HFF-Myc (cell line): ENCODE results near the gene LMAN2.

Experiments used
- DNase-seq: peaks from one replicate; pipeline ENCODE4 v3.0.0-alpha.2; 2011; ENCODE audit warnings: low read depth; ENCODE audit errors: extremely low read depth
- H3K4me3 ChIP-seq: replicated peaks from 2 replicates; pipeline ENCODE4 v1.5.1; 2011; ENCODE audit warnings: low read depth, mild to moderate bottlenecking, control low read depth, low read length
- TF ChIP-seq, protein P1 (sequence below): IDR thresholded peaks from 2 replicates; pipeline ENCODE4 v1.5.1; 2012; ENCODE audit warnings: mild to moderate bottlenecking, low read depth, low read length, control low read depth; ENCODE audit errors: missing control alignments

The LMAN2 gene

DNA sequence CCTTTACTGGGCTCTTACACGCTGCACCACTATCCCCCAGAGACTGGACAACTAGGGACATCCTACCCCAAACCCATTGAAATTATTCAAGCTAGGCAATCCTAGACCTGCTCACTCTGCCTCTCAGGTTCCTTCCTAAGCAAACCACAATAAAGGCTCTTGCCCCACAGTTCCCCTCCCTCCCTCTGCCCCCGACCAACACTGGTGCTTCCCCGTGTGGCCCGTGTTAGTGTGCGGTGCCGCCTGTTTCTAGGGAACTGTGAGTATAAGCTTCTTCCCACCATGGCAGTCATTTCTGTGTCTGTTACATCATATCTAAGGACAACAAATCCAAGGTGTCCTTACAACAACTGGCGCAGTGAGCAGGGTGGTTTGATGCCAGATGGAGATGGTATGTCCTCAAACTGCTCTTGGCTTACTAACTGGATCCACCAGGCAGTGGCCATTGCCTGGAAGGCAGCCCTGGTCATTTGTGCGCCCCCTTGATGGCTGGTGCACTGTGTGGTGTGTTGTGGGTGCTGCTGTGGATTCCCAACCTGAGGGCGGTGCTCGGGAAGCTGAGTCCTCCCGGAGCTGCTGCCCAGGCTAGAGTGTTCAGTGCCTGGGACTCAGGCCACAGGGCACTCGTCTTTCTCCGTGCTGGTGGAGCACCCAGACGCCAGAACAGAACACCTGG lies 31.4 kb downstream of the LMAN2 start:
- no peak overlapping the region for H3K4me3 ChIP-seq
- DNase-seq, result no peak
- TF ChIP-seq, protein P1, sequence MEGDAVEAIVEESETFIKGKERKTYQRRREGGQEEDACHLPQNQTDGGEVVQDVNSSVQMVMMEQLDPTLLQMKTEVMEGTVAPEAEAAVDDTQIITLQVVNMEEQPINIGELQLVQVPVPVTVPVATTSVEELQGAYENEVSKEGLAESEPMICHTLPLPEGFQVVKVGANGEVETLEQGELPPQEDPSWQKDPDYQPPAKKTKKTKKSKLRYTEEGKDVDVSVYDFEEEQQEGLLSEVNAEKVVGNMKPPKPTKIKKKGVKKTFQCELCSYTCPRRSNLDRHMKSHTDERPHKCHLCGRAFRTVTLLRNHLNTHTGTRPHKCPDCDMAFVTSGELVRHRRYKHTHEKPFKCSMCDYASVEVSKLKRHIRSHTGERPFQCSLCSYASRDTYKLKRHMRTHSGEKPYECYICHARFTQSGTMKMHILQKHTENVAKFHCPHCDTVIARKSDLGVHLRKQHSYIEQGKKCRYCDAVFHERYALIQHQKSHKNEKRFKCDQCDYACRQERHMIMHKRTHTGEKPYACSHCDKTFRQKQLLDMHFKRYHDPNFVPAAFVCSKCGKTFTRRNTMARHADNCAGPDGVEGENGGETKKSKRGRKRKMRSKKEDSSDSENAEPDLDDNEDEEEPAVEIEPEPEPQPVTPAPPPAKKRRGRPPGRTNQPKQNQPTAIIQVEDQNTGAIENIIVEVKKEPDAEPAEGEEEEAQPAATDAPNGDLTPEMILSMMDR, result no peak

DNA sequence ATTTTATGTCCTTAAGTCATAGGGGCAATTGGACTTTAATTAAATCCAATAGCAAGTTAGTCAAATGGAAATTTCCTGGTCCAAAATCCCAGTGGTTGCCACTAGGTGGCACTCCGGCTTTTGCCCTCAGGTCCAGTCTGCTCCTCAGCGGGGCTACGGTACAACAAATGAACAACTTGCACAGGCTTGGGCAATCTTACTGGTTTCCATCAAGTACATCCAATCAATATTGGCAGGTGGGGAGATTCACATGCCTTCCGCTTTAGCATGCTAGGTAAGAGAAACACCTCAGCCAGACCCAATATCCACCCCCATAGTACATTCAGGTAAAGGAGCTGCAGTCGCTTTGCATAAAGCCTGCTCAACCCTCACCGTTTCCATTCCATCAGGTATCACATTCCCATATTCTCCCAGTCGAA lies 33.5 kb downstream of the LMAN2 start:
- H3K4me3 ChIP-seq, result no peak overlapping the region
- TF ChIP-seq, protein P1, result peak; percentile 87
- DNase-seq, result peak; percentile 37

DNA sequence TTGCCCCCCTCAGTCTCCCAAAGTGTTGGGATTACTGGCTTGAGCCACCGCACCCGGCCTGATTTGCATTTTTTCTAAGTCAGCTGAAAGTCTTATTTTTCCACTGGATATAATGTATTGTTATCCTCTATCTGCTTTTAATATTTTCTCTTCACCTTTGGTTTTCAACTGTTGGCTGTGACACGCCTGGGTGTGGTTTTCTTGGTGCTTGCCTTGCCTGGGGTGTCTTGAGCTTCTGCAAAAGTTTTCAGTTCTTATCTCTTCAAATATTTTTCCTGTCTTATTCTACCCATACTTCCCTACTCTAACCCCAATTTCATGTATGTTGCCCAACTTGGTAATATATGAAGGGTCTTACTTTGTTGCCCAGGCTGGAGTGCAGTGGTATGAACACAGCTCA lies 35.5 kb downstream of the LMAN2 start:
- TF ChIP-seq, protein P1, result no peak
- no peak for DNase-seq
- no peak overlapping the region for H3K4me3 ChIP-seq

DNA sequence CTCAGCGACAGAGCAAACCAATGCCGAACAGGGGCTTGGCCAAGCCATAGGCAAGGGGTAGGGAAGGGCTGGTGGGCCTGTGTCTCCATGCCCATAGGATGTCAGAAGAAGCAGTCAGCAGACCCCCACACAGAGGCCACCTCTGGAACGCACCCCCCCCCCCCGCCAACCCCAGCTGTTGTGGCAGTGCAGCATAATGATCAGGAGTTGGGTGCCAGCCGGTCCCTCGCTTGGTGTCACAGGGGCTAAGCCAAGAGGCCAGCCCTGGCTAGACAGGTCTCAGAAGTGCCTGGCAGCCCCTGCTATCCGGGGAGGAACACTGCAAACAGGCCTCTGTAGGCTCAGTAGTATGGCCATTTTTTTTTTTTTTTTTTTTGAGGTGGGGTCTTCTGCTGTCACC lies 36.1 kb downstream of the LMAN2 start:
- no peak for DNase-seq
- H3K4me3 ChIP-seq, result no peak overlapping the region
- TF ChIP-seq, protein P1, result no peak

DNA sequence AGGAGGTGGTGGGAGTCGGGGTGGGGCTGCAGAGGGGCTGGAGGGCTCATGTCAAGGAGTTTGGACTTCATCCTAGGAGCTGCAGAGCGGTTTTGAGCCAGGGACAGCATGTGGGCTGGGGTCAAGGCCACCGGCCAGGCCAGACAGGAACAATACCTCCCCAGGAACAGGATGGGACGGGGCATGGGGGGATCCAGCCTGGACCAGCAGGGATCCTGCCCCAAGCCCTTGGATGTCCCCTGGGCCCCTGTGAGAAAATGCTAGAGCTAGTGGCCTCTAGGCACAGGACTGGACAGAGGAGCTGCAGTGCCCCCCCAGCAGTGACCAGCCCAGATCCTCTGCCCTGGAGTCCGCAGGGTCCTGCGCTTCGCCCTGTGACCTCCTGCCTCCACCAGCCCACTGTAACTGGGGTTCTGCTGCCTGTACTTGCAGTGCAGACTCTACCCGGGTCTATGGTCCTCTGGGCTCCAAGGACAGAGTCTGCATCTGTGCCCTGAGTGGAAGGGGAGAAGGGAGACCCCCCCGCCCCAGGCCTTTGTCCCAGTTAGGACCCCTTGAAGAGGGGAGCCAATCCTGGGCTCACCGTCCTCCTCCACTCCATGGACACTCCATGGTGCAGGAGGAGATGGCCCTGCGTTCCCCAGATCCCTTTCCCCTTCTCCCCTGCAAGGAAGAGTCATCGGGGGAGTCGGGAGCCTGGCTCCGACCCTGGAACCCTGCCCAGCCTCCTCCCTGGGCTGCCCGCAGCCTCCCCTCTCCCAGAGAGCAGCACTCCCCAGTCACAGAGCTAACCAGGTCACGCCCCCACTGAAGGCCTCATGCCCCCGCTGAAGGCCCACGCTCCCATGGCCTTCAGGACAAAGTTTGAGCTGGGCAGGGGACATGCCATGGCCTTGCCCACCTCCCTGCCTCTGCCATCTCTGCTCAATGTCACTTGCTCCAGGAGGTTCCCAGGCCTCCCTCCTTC lies 36.8 kb downstream of the LMAN2 start:
- TF ChIP-seq, protein P1, result no peak
- no peak overlapping the region for H3K4me3 ChIP-seq
- DNase-seq, result no peak

DNA sequence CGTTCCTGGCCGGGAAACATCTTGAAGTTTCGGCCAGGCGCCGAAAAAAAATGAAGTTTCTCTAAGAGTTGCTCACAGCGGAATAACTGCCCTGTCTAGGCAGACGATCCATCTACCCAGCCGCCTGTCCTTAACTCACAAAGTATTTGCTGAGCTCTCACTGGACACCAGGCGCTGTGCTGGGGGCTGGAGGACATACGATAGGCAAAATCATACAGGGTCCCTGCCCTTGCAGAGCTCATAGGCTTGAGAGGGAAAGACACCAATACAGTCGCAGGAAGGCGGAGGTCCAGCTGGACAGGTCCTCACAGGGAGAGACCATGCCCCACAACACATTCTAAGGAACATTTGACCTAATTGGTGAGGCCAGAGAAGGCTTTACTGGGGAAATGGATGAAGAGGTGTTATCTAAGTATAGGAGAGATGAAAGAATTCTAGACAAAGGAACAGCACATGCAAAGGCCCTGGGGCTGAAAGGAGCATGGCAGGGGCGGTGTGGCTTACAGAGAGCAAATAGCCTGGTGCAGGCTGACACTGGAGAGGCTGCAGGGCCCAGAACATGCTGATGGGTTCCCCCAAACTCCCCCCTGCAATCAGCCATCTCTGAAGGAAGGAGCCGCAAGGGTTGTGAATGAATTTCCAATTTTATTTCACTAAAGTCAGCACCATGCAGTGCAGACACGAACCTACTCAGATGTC lies 37.8 kb downstream of the LMAN2 start:
- TF ChIP-seq, protein P1, result no peak
- DNase-seq, result no peak
- H3K4me3 ChIP-seq, result no peak overlapping the region
